H1 (cell line): Measurements from ENCODE around the gene IL17D. TPM values are rescaled to one million over a fixed set of nuclear protein-coding genes. Genes with fewer than 3 reads are reported as not detected.

Source experiments
- CTCF ChIA-PET: fragments of 300-600 bp; sonication (Branson Sonifier 250); formaldehyde crosslinking; loops from one replicate; lab custom pipeline; 2021; ENCODE audit not compliant: partially characterized antibody; lab: Charles Lee
- POLR2A ChIA-PET: fragments of 300-600 bp; sonication (Branson Sonifier 250); formaldehyde crosslinking; loops from one replicate; lab custom pipeline; 2021; ENCODE audit warnings: inconsistent platforms; ENCODE audit not compliant: partially characterized antibody; lab: Charles Lee
- DNase-seq, 2 experiments: peaks; one replicate each; pipeline versions ENCODE4 v3.0.0 to v3.0.0-alpha.2; 2010 to 2022; ENCODE audit warnings: low spot score in 2 of 2, low read depth in 1 of 2, mixed read lengths in 1 of 2
- FAIRE-seq: peaks from 2 replicates; lab custom pipeline; 2011; peaks lifted over from hg19 to GRCh38; lab: Jason Lieb, UNC
- H2AFZ ChIP-seq: 2 replicates; pipeline ENCODE4 v1.8.1; 2012; ENCODE audit warnings: low read length, inconsistent platforms
- H2AK5ac ChIP-seq: 2 replicates; pipeline ENCODE4 v1.6.1; 2013; ENCODE audit warnings: low read depth, low read length
- H2BK120ac ChIP-seq: replicated peaks from 2 replicates; pipeline ENCODE3; 2013; ENCODE audit warnings: low read depth, low read length, inconsistent platforms
- H2BK12ac ChIP-seq: 2 replicates; pipeline ENCODE4 v1.6.1; 2013; ENCODE audit warnings: low read depth, low read length
- H2BK15ac ChIP-seq: 2 replicates; pipeline ENCODE4 v1.6.1; 2013; ENCODE audit warnings: low read length
- H2BK20ac ChIP-seq: 2 replicates; pipeline ENCODE4 v1.6.1; 2013; ENCODE audit warnings: low read length
- H2BK5ac ChIP-seq: 2 replicates; pipeline ENCODE4 v1.6.1; 2013; ENCODE audit warnings: low read depth, low read length
- H3K14ac ChIP-seq: 2 replicates; pipeline ENCODE4 v1.6.1; 2013; ENCODE audit warnings: inconsistent platforms; ENCODE audit not compliant: insufficient read length
- H3K18ac ChIP-seq: 2 replicates; pipeline ENCODE4 v1.6.1; 2013; ENCODE audit warnings: low read length; ENCODE audit errors: extremely low read depth
- H3K23ac ChIP-seq: 2 replicates; pipeline ENCODE4 v1.6.1; 2013; ENCODE audit warnings: inconsistent platforms; ENCODE audit not compliant: insufficient read length
- H3K23me2 ChIP-seq: 2 replicates; pipeline ENCODE4 v1.6.1; 2013; ENCODE audit warnings: low read depth, low read length
- H3K27ac ChIP-seq: 2 replicates; pipeline ENCODE4 v1.6.1; 2011; ENCODE audit warnings: low read depth, low read length, inconsistent platforms
- H3K27me3 ChIP-seq, 4 experiments: replicated peaks in 1 of 4; 1 replicate in 1 of 4; 2 replicates in 3 of 4; pipeline versions ENCODE4 v1.6.1 to v1.8.1; 2011 to 2013; ENCODE audit warnings: low read length in 3 of 4, mild to moderate bottlenecking in 3 of 4, inconsistent platforms in 2 of 4, mixed read lengths in 2 of 4, moderate library complexity in 1 of 4; ENCODE audit not compliant: control insufficient read depth in 3 of 4, insufficient read depth in 3 of 4; ENCODE audit errors: extremely low read depth in 1 of 4
- H3K36me3 ChIP-seq, 4 experiments: 2 replicates each; pipeline versions ENCODE4 v1.6.1 to v1.8.1; 2011 to 2013; ENCODE audit warnings: mild to moderate bottlenecking in 4 of 4, low read length in 3 of 4, moderate library complexity in 2 of 4, control low read depth in 1 of 4, inconsistent platforms in 1 of 4; ENCODE audit not compliant: insufficient read depth in 4 of 4, control insufficient read depth in 2 of 4
- H3K4ac ChIP-seq: replicated peaks from 2 replicates; pipeline ENCODE3; 2013; ENCODE audit warnings: low read length, low read depth, mixed read lengths, inconsistent platforms; ENCODE audit not compliant: insufficient read length
- H3K4me1 ChIP-seq, 4 experiments: replicated peaks in 1 of 4; 1 replicate in 1 of 4; 2 replicates in 3 of 4; pipeline versions ENCODE4 v1.6.1 to v1.8.1; 2011 to 2013; ENCODE audit warnings: low read length in 3 of 4, inconsistent platforms in 2 of 4, mixed read lengths in 1 of 4; ENCODE audit not compliant: insufficient read depth in 4 of 4, control insufficient read depth in 3 of 4
- H3K4me2 ChIP-seq, 2 experiments: 2 replicates each; pipeline versions ENCODE4 v1.6.1 to v1.8.1; 2011 to 2013; ENCODE audit warnings: low read depth in 2 of 2, low read length in 2 of 2, control low read depth in 1 of 2, inconsistent platforms in 1 of 2, mild to moderate bottlenecking in 1 of 2; ENCODE audit not compliant: insufficient read depth in 1 of 2
- H3K4me3 ChIP-seq, 4 experiments: fragments of 200-600, 300-600 bp in 1 of 4; sonication (generic), shearing (Covaris generic), sonication (Bioruptor Twin) in 1 of 4; 2 replicates each; pipeline versions ENCODE4 v1.5.1 to v1.8.1; 2011 to 2016; ENCODE audit warnings: low read length in 4 of 4, low read depth in 3 of 4, control low read depth in 2 of 4, inconsistent platforms in 2 of 4, mild to moderate bottlenecking in 2 of 4, mixed read lengths in 1 of 4, moderate library complexity in 1 of 4; ENCODE audit not compliant: insufficient read depth in 2 of 4; ENCODE audit errors: extremely low read depth in 1 of 4
- H3K56ac ChIP-seq: replicated peaks from 2 replicates; pipeline ENCODE3; 2013; ENCODE audit warnings: low read depth, mild to moderate bottlenecking, mixed read lengths, low read length, inconsistent platforms; ENCODE audit not compliant: insufficient read length
- H3K79me1 ChIP-seq: 2 replicates; pipeline ENCODE4 v1.6.1; 2013; ENCODE audit warnings: low read depth, low read length, control low read depth
- H3K79me2 ChIP-seq, 2 experiments: 2 replicates each; pipeline versions ENCODE4 v1.6.1 to v1.8.1; 2012 to 2013; ENCODE audit warnings: low read length in 2 of 2, mild to moderate bottlenecking in 2 of 2, inconsistent platforms in 1 of 2; ENCODE audit not compliant: insufficient read depth in 2 of 2, control insufficient read depth in 1 of 2
- H3K9ac ChIP-seq, 4 experiments: replicated peaks in 1 of 4; 1 replicate in 1 of 4; 2 replicates in 3 of 4; pipeline versions ENCODE4 v1.6.1 to v1.8.1; 2011 to 2013; ENCODE audit warnings: low read depth in 3 of 4, low read length in 3 of 4, control low read depth in 2 of 4, mild to moderate bottlenecking in 2 of 4, moderate library complexity in 2 of 4, inconsistent platforms in 1 of 4; ENCODE audit errors: extremely low read depth in 1 of 4
- H3K9me3 ChIP-seq, 2 experiments: 2 replicates each; pipeline versions ENCODE4 v1.6.1 to v1.8.1; 2012 to 2013; ENCODE audit warnings: mild to moderate bottlenecking in 2 of 2, moderate library complexity in 2 of 2, control low read depth in 1 of 2, inconsistent platforms in 1 of 2, low read depth in 1 of 2, low read length in 1 of 2, mixed read lengths in 1 of 2; ENCODE audit not compliant: insufficient read depth in 2 of 2
- H4K20me1 ChIP-seq, 2 experiments: replicated peaks in 1 of 2; 2 replicates each; pipeline versions ENCODE3 to v1.8.1; 2011 to 2013; ENCODE audit warnings: inconsistent platforms in 2 of 2, low read length in 2 of 2, mild to moderate bottlenecking in 1 of 2; ENCODE audit not compliant: insufficient read depth in 2 of 2, control insufficient read depth in 1 of 2
- H4K5ac ChIP-seq: 2 replicates; pipeline ENCODE4 v1.6.1; 2013; ENCODE audit warnings: low read length, low read depth, mixed read lengths, inconsistent platforms; ENCODE audit not compliant: insufficient read length
- H4K8ac ChIP-seq: 2 replicates; pipeline ENCODE4 v1.8.0; 2013; ENCODE audit warnings: mild to moderate bottlenecking, moderate library complexity, low read length, inconsistent platforms; ENCODE audit not compliant: insufficient read depth; ENCODE audit errors: extremely low read depth
- H4K91ac ChIP-seq: replicated peaks from 2 replicates; pipeline ENCODE3; 2013; ENCODE audit warnings: low read length, mixed read lengths, inconsistent platforms; ENCODE audit not compliant: insufficient read length
- ATF2 ChIP-seq: IDR thresholded peaks from 2 replicates; pipeline ENCODE4 v1.6.1; 2012; ENCODE audit warnings: low read length, inconsistent platforms
- ATF3 ChIP-seq: IDR thresholded peaks from 2 replicates; pipeline ENCODE4 v1.6.1; 2011; ENCODE audit warnings: low read depth, mild to moderate bottlenecking, low read length; ENCODE audit not compliant: insufficient read depth
- CHD1 ChIP-seq: IDR thresholded peaks from 2 replicates; pipeline ENCODE4 v1.6.1; 2012; ENCODE audit warnings: low read depth, low read length, improper control_type of control experiment
- NANOG ChIP-seq: IDR thresholded peaks from 2 replicates; pipeline ENCODE4 v1.6.1; 2011; ENCODE audit warnings: low read length, low read depth, mild to moderate bottlenecking, inconsistent platforms; ENCODE audit not compliant: insufficient read depth, poor library complexity, severe bottlenecking
- NRF1 ChIP-seq: IDR thresholded peaks from 2 replicates; pipeline ENCODE4 v1.6.1; 2011; ENCODE audit warnings: mild to moderate bottlenecking, low read depth, low read length, improper control_type of control experiment
- SIRT6 ChIP-seq: IDR thresholded peaks from one replicate; pipeline ENCODE4 v1.7.1; 2012; ENCODE audit warnings: low read length, inconsistent platforms
- SIX5 ChIP-seq: IDR thresholded peaks from 2 replicates; pipeline ENCODE4 v1.6.1; 2011; ENCODE audit warnings: mild to moderate bottlenecking, low read depth, low read length
- SUZ12 ChIP-seq: fragments of 200-600 bp; sonication (generic); IDR thresholded peaks from 2 replicates; pipeline ENCODE4 v1.6.1; 2012; ENCODE audit warnings: mild to moderate bottlenecking, inconsistent platforms, low read length, moderate library complexity, mixed read lengths
- USF2 ChIP-seq: IDR thresholded peaks from 2 replicates; pipeline ENCODE4 v1.6.1; 2011; ENCODE audit warnings: low read length, improper control_type of control experiment
- WGBS, 2 experiments: shearing (Covaris generic) in 1 of 2; methylation state at CpG; one replicate each; pipeline versions ENCODE4 v1.1.6 to v1.1.7; 2013 to 2015; ENCODE audit warnings: low lambda C conversion rate in 2 of 2, mixed read lengths in 2 of 2, inconsistent platforms in 1 of 2, low coverage in 1 of 2, missing lambda C conversion rate in 1 of 2; ENCODE audit not compliant: insufficient replicate concordance in 2 of 2, insufficient coverage in 1 of 2, insufficient read length in 1 of 2; ENCODE audit errors: extremely low coverage in 1 of 2, missing lambda C conversion rate in 1 of 2; 5-methylcytosine and 5-hydroxymethylcytosine counted together
- polyA plus RNA-seq, 7 experiments: library from polyadenylated mRNA; depleted of rRNA in 3 of 7; stranded (reverse) in 5 of 7; unstranded in 2 of 7; fragments of >200 nt in 5 of 7; fragments of 200-250 nt in 2 of 7; gene quantifications; 1 replicate in 5 of 7; 2 replicates in 1 of 7; 4 replicates in 1 of 7; pipeline versions ENCODE4 v1.2.1 to v1.2.3, GENCODE V29; 2011 to 2013; ENCODE audit warnings: missing spikeins in 2 of 7, mixed read lengths in 2 of 7
- total RNA-seq: library from RNA; stranded (reverse); fragmentation: NEBNext Ultra II Directional; extraction: Animal tissue kit (Norgen Biotek cat#: 25700); gene quantifications from 2 replicates; pipeline ENCODE4 v1.2.1, GENCODE V29; 2021

Gene IL17D
- total and polyA plus RNA-seq, 2 of the 8 experiments (the other 6 are each of a cell fraction or from before 2014, with no cell fraction given) = 0.56 to 0.59 TPM

- no peak overlapping the region for H2AFZ ChIP-seq
- no peak overlapping the region for H3K18ac ChIP-seq
- FAIRE-seq (no peak), DNase-seq (no peak)
- H3K56ac ChIP-seq = no peak overlapping the region
- H3K36me3 ChIP-seq = no peaks in the 10 kb centered on the region
- no peak overlapping the region for H3K9ac ChIP-seq
- peak overlapping the region; percentile 34 for H4K91ac ChIP-seq
- H2BK120ac ChIP-seq = no peak overlapping the region
- no peak overlapping the region for H4K8ac ChIP-seq
- H3K27ac ChIP-seq = no peak overlapping the region
- peak overlapping the region; percentile 86 for H2AK5ac ChIP-seq
- peak overlapping the region; percentile 96; the same call in 1 of the 2 replicates for H2BK12ac ChIP-seq
- H3K23ac ChIP-seq = no peak overlapping the region
- no peak overlapping the region for H3K4me3 ChIP-seq
- no peak overlapping the region for H4K5ac ChIP-seq
- 0 out of 2 replicates have a peak overlapping the region, but pooled peaks have one; percentile 61 for H2BK15ac ChIP-seq
- peaks cover 0 to 3% (median 0%) of the 10 kb centered on the region in 4 experiments; a peak in 3 of 7 replicates for H3K4me1 ChIP-seq
- H3K4me2 ChIP-seq = no peak overlapping the region
- no peak overlapping the region for H3K14ac ChIP-seq
- H3K4ac ChIP-seq = peak overlapping the region; percentile 70
- H4K20me1 ChIP-seq = peaks cover 0 to 10% of the 10 kb centered on the region in 2 experiments
- H3K79me2 ChIP-seq = no peaks in the 10 kb centered on the region
- H2BK5ac ChIP-seq = peak overlapping the region; percentile 71; the same call in 1 of the 2 replicates
- H3K27me3 ChIP-seq = peaks cover 2 to 29% (median 18%) of the 10 kb centered on the region in 4 experiments; a peak in 6 of 7 replicates
- no peak overlapping the region for H2BK20ac ChIP-seq
- H3K9me3 ChIP-seq = no peaks in the 10 kb centered on the region; a peak in 1 of 4 replicates
- H3K23me2 ChIP-seq = peaks cover 15% of the 10 kb centered on the region
- no peaks in the 10 kb centered on the region for H3K79me1 ChIP-seq
- POLR2A ChIA-PET = no interaction called here
- CTCF ChIA-PET = interaction anchor here (1.3 kb wide), 1 partner anchor 224 kb away, joined by 4 read pairs; no protein-coding TSS in a partner anchor
- WGBS, 2 experiments = 93% methylated on average over 12 of the region's 12 CpGs; no CpG with 5 or more reads in 1 of the 2 experiments
- TF ChIP-seq SUZ12 (no peak), ATF2 (no peak), SIRT6 (no peak), ATF3 (no peak), CHD1 (no peak), SIX5 (no peak), NANOG (no peak), USF2 (no peak), NRF1 (no peak)
Observed at GRCh38 chr13:20718958-20719566, 15.6 kb downstream of the IL17D start.
